Measurements from ENCODE around the gene ATXN1L.
"Not testable (repeated sequence)": the region's sequence is repeated elsewhere in the genome, so short reads cannot be mapped to it uniquely, and the experiment has no call there.

Gene ATXN1L

GRCh38 chr16:71854369-71854948, 8.7 kb downstream of the ATXN1L start:
- no peak overlapping the region for H3K27ac ChIP-seq
- TF ChIP-seq CTCF (conservative IDR thresholded peaks at IDR 0.05), result no peak

GRCh38 chr16:71855937-71856662, 10.3 kb downstream of the ATXN1L start:
- H3K27ac ChIP-seq, result no peak overlapping the region
- TF ChIP-seq CTCF (conservative IDR thresholded peaks at IDR 0.05), result no peak

- TF ChIP-seq CTCF (conservative IDR thresholded peaks at IDR 0.05), result no peak
- no peak overlapping the region for H3K27ac ChIP-seq
These were observed 14.2 kb downstream of the ATXN1L start for GRCh38 chr16:71859762-71860521.

GRCh38 chr16:71863995-71864394, 18.2 kb downstream of the ATXN1L start:
- no peak for TF ChIP-seq CTCF (conservative IDR thresholded peaks at IDR 0.05)
- no peak overlapping the region for H3K27ac ChIP-seq

- no peak for TF ChIP-seq CTCF (conservative IDR thresholded peaks at IDR 0.05)
- no peak overlapping the region for H3K27ac ChIP-seq
These were observed 19.5 kb downstream of the ATXN1L start for GRCh38 chr16:71865173-71865863.

- not testable (repeated sequence) for H3K27ac ChIP-seq
These were observed 21.4 kb downstream of the ATXN1L start for GRCh38 chr16:71867175-71867574.

GRCh38 chr16:71867939-71868338, 22.2 kb downstream of the ATXN1L start:
- no peak for TF ChIP-seq CTCF (conservative IDR thresholded peaks at IDR 0.05)
- no peak overlapping the region for H3K27ac ChIP-seq
